GM19099 (cell line): ENCODE results near the gene PGAP1.

Source experiments
- POLR2A ChIP-seq: IDR thresholded peaks from 3 replicates; pipeline ENCODE4 v1.6.1; 2011; ENCODE audit warnings: low read depth; ENCODE audit not compliant: insufficient read length; ENCODE audit errors: extremely low read depth

PGAP1 gene

DNA sequence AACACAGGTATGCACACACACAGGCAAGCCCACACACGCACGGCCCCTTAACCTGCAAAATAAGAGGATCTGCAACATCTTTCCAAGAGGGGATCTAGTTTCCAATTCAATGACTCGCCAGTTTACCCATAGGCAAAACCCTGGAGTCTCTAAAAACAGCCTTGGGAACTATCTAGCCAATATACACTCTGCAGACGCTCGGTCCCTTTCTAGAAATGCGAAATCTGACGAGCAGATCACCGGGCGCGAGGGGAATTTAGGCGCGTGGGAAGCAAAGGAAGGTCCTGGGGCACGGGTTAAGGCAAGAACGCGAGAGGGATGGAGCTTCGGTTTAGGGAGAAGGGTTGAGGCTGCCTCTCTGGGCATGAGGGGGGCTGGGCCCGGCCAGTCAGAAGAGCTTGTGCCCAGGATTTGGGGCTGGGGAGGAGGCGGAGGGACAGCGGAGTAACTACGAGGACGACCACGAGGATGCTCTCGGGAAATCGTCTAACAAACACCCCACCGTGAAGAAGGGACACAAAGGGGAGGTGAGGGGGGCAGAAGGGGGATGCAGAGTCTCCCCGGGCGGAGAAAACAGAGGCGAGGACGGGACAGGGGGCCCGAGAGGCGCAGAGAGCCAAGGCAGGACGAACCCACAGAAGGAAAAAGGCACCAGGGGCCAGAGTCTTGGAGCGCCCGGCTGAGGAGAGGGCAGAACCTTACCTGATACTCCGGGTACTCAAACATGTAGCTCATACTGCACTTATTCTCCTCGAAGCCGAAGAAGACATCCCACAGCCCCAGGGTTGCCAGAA is 542 bp downstream of the PGAP1 start:
- no peak for TF ChIP-seq POLR2A

DNA sequence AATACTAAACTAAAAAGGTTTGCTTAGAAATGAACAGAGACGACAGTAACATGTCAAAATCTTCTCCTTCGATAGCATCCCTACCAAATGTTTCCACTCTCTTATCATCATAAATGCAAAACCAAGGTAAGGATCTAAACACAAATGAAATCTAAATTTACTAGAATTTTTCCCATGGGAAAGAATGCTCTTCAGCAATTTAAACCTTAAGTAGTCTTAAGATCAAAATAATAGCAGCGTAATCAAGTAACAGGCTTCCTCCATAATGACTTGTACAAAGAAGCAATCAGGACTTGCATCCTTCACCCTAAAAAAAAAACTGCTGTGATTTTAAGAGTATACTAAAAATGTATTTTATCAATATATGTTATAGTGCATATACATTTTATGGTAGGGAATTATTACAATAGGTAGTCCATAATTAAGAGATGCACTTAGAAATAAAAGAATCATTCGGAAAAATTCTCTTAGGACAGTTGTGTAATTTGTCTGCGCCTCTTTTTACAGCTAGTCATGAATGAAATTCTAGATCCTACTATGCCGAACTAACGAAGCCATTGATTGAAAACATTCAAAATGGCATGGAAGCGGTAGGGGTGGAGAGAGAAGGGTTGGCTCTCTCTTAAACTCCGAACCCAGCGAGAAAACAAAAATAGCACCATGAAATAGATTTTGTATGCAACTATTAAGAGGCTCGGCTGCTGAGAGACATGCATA is 1.3 kb downstream of the PGAP1 start:
- no peak for TF ChIP-seq POLR2A

DNA sequence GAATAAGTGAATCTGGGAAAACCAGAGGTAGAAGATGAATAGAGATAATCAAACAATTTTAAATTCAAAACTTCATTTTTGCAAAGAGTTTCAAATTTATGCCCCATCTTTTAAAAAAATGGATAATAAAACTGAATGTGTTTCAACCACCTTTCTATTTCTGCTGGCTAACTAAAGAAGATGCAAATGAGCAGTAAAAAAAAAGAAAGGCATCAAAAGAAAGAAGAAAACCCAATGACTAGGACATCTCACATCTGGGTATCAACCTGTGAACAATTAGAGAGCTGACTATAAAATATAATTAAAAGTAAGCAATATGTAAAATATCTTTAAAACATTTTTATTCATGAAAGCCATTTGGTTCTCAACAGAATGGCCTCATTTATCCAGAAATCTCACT is 2.5 kb downstream of the PGAP1 start:
- no peak for TF ChIP-seq POLR2A

DNA sequence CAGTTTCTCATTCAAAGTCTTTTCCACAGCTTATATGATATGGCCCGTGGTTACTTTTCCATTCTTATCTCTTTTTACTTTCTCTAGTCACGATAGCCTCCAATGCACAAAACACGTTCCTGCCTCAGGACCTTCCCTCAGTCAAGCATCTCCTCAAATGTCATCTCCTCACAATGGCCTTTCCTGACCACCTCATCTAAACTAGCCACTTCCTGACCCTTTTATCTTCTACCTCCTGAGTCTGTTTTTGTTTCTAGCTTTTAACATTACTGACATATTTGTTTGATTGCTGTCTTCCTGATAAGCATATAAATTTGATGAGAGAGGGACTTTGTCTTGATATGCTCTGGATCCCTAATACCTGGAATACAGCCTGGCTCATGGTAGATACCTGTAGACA is 7.6 kb downstream of the PGAP1 start:
- no peak for TF ChIP-seq POLR2A

DNA sequence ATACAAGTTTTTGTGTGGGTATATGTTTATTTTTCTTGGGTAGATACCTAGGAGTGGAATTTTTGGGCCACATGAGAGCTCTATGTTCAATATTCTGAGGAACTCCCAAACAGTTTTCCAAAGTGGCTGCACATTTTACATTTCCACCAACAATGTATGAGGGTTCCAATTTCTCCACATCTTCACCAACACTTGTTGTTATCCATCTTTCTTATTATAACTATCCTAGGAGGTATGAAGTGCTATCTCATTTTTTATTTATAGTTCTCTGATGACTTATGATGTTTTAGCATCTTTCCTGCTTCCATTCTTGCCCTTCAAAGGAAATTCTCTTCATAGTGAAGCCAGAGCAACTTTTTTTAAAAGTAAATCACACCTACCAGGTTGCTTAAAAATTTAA is 8.7 kb downstream of the PGAP1 start:
- no peak for TF ChIP-seq POLR2A

DNA sequence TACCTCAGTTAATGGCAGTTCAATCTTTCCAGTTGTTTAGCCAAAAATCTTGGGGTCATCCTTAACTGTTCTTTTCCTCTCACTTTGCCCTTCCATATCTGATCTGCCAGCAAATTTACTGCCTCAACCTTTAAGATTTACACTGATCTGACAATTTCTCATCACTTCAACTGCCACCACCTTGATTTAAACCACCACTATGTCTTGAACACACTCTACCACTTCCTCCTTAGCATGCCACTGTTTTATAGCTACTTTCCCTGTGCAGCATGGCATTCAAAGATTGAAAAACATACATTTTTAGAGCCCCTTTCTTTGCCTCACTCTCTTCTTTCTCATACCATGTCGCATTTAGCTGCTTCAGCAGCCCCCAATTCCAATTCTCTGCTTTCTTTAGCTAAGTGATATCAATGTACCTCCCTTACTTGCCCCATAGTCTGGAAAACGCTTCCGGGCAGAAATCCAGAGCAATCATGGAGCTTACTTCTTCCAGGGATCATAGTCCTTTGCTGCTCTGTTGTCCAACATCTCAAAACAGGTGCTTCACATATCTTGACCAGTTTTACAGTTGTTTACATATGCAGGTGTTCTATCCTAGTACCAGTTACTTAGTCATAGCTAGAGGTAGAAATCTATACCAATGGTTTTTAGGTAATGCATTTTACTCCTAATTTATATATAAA is 10.9 kb downstream of the PGAP1 start:
- no peak for TF ChIP-seq POLR2A

DNA sequence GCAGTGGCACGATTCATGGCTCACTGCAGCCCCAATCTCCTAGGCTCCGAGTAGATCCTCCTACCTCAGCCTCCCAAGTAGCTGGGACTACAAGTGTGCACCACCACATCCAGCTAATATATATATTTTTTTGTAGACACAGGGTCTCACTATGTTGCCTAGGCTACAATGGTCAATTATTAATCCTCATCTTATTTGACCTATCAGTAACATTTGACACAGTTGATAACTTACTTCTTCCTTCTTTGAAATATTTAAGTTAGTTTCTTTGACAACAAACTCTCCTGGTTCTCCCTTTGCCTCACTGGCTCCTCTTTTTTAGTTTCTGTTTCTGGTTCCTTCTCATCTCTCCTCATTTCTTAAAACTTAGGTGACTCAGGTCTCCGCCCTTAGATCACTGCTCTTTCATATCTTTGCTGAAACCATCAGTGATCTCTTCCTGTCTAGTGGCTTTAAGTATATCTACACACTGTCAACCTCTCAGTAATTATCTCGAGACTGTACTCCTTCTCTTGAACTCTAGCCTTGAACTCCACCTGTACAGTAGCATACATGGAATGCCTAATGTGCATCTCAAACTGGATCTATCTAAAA is 11.5 kb downstream of the PGAP1 start:
- TF ChIP-seq POLR2A = no peak

DNA sequence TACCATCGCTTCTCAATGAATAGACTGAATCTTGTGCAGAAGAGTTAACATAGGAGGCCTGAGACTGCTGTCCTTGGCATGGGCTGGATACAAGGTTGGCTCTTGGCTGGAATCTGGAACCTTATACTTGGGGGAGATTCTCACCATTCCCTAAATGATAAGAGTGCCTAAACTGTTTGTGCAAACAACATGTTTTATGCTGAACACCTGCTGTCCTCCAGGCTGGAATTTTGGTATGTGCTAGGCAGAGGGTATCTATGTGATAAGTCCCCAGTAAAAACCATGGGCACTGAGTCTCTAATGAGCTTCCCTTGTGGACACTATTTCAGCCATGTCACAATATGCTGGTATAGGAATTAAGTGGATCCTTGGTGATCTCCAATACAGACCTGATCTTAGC is 12.8 kb downstream of the PGAP1 start:
- TF ChIP-seq POLR2A = no peak

DNA sequence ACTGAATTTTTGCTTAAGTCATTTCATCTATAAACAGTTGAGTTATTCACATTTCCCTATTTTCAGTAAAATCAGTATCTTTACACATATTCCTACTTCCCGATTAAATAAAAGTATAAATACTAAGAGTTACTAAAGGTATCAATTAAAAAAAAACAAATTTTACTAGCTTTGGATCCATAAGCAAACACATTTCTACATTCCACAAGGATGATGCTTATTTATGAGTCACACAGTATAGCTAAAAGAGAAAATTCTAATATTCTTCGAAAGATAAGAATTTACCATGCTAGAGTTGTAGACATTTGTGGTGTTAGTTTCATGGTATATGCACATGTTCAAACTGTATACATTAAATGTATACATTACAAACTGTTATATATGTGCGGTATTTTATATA is 23.7 kb downstream of the PGAP1 start:
- no peak for TF ChIP-seq POLR2A

DNA sequence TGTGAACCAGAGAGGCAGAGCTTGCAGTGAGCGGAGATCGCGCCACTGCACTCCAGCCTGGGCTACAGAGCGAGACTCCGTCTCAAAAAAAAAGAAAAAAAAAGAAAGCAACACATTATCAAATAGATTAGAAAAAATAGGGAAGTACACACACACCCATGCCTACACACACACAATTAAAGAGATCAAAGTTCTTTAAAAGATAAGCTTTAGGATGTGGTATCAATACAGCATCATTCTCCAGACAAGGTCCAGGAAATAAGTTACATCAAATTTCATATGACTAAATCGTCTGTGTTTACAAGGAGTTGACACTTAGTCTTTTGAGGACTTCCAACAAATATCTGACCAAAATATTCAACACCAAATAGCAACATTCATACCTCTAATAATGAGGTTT is 25.7 kb downstream of the PGAP1 start:
- no peak for TF ChIP-seq POLR2A

DNA sequence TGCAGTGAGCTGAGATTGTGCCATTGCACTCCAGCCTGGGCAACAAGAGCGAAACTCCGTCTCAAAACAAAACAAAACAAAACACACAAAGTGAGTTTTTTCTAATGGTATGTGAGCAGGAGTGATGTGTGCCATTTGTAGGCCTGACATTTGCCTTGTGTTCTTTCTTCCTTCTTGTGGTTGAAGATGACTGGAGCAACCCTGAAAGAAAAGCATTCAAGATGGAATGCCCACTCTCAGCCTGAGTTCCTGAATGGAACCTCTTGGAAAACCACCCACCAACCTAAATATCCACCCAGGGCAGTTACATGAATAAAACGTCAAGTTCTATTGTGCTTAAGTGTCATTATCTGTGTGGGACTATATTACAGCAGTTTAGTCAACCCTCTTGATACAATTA is 26.5 kb downstream of the PGAP1 start:
- TF ChIP-seq POLR2A = no peak

DNA sequence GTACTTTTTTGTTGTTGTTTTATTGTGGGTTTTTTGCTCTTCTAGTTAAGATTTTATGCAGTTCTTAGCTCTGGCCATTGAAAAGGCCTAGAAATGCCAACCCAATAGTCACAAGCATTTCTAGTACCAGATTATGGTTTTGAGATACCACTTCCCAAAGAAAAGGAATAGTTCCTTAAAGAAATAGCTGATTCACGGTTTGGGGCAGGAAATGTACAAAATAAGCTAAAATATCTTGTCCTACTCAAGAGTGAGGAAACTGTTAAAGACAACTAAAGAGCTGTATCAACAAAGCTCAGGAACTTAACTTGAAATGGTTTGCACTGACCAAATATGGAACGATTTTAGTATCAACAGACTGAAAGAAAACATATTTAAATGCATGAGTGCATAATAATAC is 35.4 kb downstream of the PGAP1 start:
- TF ChIP-seq POLR2A = no peak

DNA sequence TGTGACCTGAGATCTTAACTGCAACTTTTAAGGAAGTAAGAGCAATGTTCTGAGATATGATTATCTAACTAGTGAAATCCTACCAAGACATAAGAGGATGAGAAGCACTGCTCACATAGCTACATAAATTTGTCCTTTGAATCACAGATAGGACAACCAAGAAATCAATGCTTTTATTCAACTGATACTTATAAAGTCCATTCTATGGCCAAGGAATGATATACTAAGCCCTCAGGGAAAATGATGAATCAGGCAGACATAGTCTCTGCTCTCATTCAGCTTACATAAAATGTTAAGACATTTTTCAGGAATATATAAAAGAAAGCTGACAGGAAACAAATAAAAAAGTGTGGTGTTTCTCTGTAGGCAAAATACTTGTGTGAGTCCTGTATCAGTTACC is 39.1 kb downstream of the PGAP1 start:
- TF ChIP-seq POLR2A = no peak

DNA sequence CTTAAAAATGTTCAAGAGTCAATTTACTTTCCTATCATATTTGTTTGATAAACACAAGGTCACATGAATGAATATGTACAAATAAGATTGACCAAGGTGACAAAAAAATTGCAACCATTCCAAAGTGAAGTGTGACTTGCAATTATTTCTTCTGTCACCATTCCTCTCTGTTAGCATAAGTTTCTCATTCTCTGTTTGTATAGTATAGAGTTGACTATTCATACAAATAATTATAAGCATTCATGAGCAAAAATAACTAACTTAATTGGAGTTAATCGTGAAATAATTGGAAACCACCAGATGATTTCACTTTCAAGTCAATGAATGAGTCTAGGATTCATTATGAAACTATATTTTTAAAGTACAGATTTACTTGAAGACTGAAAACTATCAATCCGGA is 42.1 kb downstream of the PGAP1 start:
- no peak for TF ChIP-seq POLR2A

DNA sequence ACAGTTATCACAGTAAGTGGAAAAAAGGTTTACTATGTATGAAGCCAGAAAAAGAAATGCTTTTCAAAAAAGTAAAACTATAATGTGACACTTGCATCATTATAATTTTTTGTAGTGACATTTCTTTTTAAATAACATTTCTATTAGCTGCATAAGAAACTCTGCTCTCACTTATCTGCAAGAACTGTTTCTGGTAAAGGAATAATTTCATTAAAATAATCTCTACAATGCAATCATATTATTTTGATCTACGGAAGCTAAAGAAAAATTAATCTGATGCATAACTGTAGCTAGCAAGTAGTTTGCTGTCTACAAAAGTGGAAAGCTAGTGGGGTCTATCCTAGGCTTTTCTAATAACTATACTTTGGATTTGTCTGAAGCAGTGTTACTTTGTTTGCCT is 50.1 kb downstream of the PGAP1 start:
- no peak for TF ChIP-seq POLR2A
